Natural killer cell (primary cell): ENCODE data around the gene NCKAP1. TPM values are rescaled to one million over a fixed set of nuclear protein-coding genes. Genes with fewer than 3 reads are reported as not detected.

Experiments used
- ATAC-seq, 3 donors: fragments of 150-1000 bp in 2 of 3; fragments of 200-7000 bp in 1 of 3; cut with Tn5 transposase; 1 replicate in 1 of 3; 2 replicates in 2 of 3; pipeline ENCODE4 v1.10.0; 2021; ENCODE audit warnings: mild to moderate bottlenecking in 2 of 3, moderate library complexity in 2 of 3
- DNase-seq, 2 donors: peaks; one replicate each; pipeline versions ENCODE4 v3.0.0 to v3.0.0-alpha.2; 2013 to 2021; ENCODE audit warnings: mixed read lengths in 1 of 2
- H3K27ac ChIP-seq: one replicate; pipeline ENCODE4 v1.5.1; 2013; ENCODE audit warnings: mild to moderate bottlenecking, low read length
- H3K27me3 ChIP-seq: one replicate; pipeline ENCODE4 v1.6.1; 2013; ENCODE audit warnings: low read length; ENCODE audit not compliant: control insufficient read depth, insufficient read depth
- H3K36me3 ChIP-seq: one replicate; pipeline ENCODE4 v1.6.1; 2013; ENCODE audit warnings: low read length; ENCODE audit not compliant: control insufficient read depth, insufficient read depth
- H3K4me1 ChIP-seq: one replicate; pipeline ENCODE4 v1.6.1; 2013; ENCODE audit warnings: low read length; ENCODE audit not compliant: control insufficient read depth, insufficient read depth
- H3K4me3 ChIP-seq: one replicate; pipeline ENCODE4 v1.5.1; 2013; ENCODE audit warnings: low read length
- H3K9me3 ChIP-seq: one replicate; pipeline ENCODE4 v1.6.1; 2013; ENCODE audit warnings: low read length; ENCODE audit not compliant: control insufficient read depth, insufficient read depth
- H3K27ac Mint-ChIP-seq, 2 donors: one replicate each; pipeline ENCODE4 v1.8.0; 2022; ENCODE audit warnings: mild to moderate bottlenecking in 2 of 2, mixed read lengths in 2 of 2, moderate library complexity in 1 of 2
- H3K27me3 Mint-ChIP-seq, 2 donors: one replicate each; pipeline ENCODE4 v1.8.0; 2022; ENCODE audit warnings: low read depth in 2 of 2, mixed read lengths in 2 of 2
- H3K36me3 Mint-ChIP-seq: one replicate; pipeline ENCODE4 v1.8.0; 2022; ENCODE audit warnings: mixed read lengths
- H3K4me1 Mint-ChIP-seq, 2 donors: one replicate each; pipeline ENCODE4 v1.8.0; 2022; ENCODE audit warnings: mixed read lengths in 2 of 2
- H3K4me3 Mint-ChIP-seq: one replicate; pipeline ENCODE4 v1.8.0; 2022; ENCODE audit warnings: mild to moderate bottlenecking, moderate library complexity, mixed read lengths
- H3K9me3 Mint-ChIP-seq, 2 donors: one replicate each; pipeline ENCODE4 v1.8.0; 2022; ENCODE audit warnings: mixed read lengths in 2 of 2
- WGBS: methylation state at CpG from one replicate; pipeline ENCODE4 v1.1.7; 2013; ENCODE audit warnings: missing lambda C conversion rate; ENCODE audit not compliant: insufficient coverage; 5-methylcytosine and 5-hydroxymethylcytosine counted together
- intact Hi-C: fragments of 100-400 bp; cut with micrococcal nuclease; formaldehyde crosslinking; loops from one replicate; pipeline ENCODE4 v1.14.2; 2022
- total RNA-seq, 4 donors: library from RNA; stranded (reverse); fragments of 120-200 nt in 1 of 4; gene quantifications; one replicate each; pipeline versions ENCODE4 v1.2.3 to v1.2.4, GENCODE V29; 2013 to 2022
- TF ChIP-seq, protein P1 (sequence below): fragments of 200-600 bp; IDR thresholded peaks from one replicate; pipeline ENCODE4 v1.8.0; 2022; ENCODE audit warnings: antibody characterized with exemption

The NCKAP1 gene
- total RNA-seq, 3 donors from 2014 or later (not counting 1 experiment from before 2014, with no cell fraction given), result 8.4 to 12.3 (median 10.4) TPM

DNA sequence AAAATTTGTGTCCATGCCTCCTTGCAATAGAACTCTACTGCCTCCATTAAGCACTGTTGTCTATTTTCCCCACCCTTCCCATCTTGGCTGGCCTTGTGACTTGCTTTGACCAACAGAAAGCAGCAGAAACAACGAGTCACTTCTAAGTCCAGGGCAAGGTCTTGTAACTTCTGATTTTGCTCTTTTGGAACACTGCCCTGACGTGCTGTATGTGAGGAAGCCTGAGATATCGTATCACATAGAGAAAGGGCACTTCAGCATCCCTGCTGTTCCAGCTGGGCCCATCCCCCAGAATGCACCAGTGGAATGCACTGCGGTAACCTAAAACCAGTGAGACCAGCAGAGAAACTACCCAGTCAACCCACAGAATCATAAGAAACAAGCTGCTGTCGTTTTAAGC, 28.1 kb downstream of the NCKAP1 start:
- DNase-seq (no peak), ATAC-seq (no peak)
- no peak overlapping the region for H3K4me3 Mint-ChIP-seq
- H3K27ac ChIP-seq, result no peak overlapping the region
- peaks cover 5% of the 10 kb centered on the region for H3K36me3 Mint-ChIP-seq
- WGBS, result 87% methylated on average over 5 of the region's 5 CpGs
- H3K4me1 Mint-ChIP-seq, result peaks cover 0 to 20% of the 10 kb centered on the region in 2 donors
- no peak overlapping the region for H3K27ac Mint-ChIP-seq
- no peaks in the 10 kb centered on the region for H3K9me3 ChIP-seq
- TF ChIP-seq, protein P1, sequence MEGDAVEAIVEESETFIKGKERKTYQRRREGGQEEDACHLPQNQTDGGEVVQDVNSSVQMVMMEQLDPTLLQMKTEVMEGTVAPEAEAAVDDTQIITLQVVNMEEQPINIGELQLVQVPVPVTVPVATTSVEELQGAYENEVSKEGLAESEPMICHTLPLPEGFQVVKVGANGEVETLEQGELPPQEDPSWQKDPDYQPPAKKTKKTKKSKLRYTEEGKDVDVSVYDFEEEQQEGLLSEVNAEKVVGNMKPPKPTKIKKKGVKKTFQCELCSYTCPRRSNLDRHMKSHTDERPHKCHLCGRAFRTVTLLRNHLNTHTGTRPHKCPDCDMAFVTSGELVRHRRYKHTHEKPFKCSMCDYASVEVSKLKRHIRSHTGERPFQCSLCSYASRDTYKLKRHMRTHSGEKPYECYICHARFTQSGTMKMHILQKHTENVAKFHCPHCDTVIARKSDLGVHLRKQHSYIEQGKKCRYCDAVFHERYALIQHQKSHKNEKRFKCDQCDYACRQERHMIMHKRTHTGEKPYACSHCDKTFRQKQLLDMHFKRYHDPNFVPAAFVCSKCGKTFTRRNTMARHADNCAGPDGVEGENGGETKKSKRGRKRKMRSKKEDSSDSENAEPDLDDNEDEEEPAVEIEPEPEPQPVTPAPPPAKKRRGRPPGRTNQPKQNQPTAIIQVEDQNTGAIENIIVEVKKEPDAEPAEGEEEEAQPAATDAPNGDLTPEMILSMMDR, result no peak
- no peaks in the 10 kb centered on the region for H3K9me3 Mint-ChIP-seq
- H3K4me3 ChIP-seq, result no peak overlapping the region
- H3K27me3 ChIP-seq, result no peaks in the 10 kb centered on the region
- intact Hi-C loops, result no loop called here
- no peaks in the 10 kb centered on the region for H3K4me1 ChIP-seq
- H3K36me3 ChIP-seq, result no peaks in the 10 kb centered on the region
- peaks cover 3 to 10% of the 10 kb centered on the region in 2 donors for H3K27me3 Mint-ChIP-seq

DNA sequence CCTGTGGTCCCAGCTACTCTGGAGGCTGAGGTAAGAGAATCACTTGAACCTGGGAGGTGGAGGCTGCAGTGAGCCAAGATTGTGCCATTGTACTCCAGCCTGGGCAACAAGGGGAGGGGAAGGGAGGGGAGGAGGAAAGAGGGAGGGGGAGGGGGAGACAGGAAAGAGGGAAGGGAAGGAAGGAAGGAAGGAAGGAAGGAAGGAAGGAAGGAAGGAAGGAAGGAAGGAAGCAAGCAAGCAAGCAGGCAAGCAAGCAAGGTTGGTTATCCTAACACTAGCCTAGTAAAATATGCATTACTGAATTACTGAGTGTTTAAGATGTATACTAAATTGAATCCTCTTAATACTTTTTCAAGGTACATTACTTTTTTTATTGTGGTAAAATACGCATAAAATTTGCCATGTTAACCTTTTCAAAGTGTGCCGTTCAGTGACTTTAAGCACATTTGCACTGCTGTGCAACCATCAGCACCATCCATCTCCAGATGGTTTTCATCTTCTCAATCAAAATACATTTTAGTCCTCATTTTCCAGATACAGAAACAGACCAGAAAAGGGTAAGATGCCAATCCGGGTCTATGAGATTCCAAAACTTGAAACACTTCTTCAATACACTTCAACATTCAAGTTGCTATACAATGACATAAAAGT, 28.9 kb downstream of the NCKAP1 start:
- H3K27ac Mint-ChIP-seq, result no peak overlapping the region
- no peaks in the 10 kb centered on the region for H3K36me3 Mint-ChIP-seq
- 95% methylated on average over 3 of the region's 3 CpGs for WGBS
- TF ChIP-seq, protein P1, result no peak
- ATAC-seq (no peak), DNase-seq (no peak)
- no peak overlapping the region for H3K4me3 Mint-ChIP-seq
- peaks cover 3 to 4% of the 10 kb centered on the region in 2 donors for H3K27me3 Mint-ChIP-seq
- no peaks in the 10 kb centered on the region for H3K4me1 ChIP-seq
- peaks cover 0 to 20% of the 10 kb centered on the region in 2 donors for H3K4me1 Mint-ChIP-seq
- H3K27ac ChIP-seq, result no peak overlapping the region
- no peak overlapping the region for H3K4me3 ChIP-seq
- intact Hi-C loops, result no loop called here
- no peaks in the 10 kb centered on the region for H3K27me3 ChIP-seq
- no peaks in the 10 kb centered on the region for H3K36me3 ChIP-seq
- H3K9me3 Mint-ChIP-seq, result no peaks in the 10 kb centered on the region
- H3K9me3 ChIP-seq, result no peaks in the 10 kb centered on the region

DNA sequence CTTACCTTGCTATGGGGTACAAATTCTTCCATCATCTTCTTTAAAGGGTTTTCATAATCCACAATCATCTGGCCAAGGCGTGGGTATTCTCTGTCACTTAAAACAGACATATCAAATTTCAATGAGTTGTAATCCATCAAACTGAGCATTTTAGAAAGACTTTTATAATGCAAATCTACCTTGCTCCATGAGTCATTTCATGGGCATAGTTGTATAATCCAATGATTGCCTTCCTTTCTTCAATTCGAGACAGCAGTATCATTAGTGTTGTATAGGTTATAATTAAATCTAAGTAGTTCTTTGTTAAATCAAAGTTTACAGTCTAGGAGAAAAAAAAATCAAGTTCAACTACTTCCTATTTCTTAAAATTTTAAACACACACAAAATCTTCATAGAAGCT, 36.3 kb downstream of the NCKAP1 start:
- Histone ChIP-seq H3K27me3 (no peaks in the 10 kb centered on the region), H3K4me3 (no peak overlapping the region), H3K9me3 (no peaks in the 10 kb centered on the region), H3K27ac (no peak overlapping the region), H3K4me1 (no peaks in the 10 kb centered on the region), H3K36me3 (no peaks in the 10 kb centered on the region)
- Mint-ChIP-seq H3K27ac (no peak overlapping the region), H3K9me3 (no peaks in the 10 kb centered on the region), H3K4me3 (no peak overlapping the region), H3K4me1 (peaks cover 0 to 17% of the 10 kb centered on the region in 2 donors), H3K27me3 (no peaks in the 10 kb centered on the region), H3K36me3 (no peaks in the 10 kb centered on the region)
- TF ChIP-seq, protein P1, result no peak
- WGBS, result 100% methylated on average over 1 of the region's 2 CpGs
- intact Hi-C loops, result no loop called here
- DNase-seq, result no peak
- no peak for ATAC-seq

DNA sequence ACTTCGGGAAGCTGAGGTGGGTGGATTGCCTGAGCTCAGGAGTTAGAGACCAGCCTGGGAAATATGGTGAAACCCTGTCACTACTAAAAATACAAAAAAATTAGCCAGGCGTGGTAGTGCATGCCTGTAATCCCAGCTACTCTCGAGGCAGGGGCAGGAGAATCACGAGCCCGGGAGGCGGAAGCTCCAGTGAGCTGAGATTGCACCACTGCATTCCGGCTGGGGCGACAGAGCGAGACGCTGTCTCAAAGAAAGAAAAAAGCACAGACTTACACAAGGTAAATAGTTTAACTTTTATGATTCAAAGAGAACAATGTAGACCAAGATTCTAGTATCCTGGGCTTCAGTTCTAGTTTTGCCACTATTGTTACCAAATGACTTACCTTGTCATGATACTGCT, 37.4 kb downstream of the NCKAP1 start:
- no peaks in the 10 kb centered on the region for H3K36me3 ChIP-seq
- Mint-ChIP-seq H3K4me1 (peaks cover 0 to 16% of the 10 kb centered on the region in 2 donors), H3K27ac (no peak overlapping the region), H3K27me3 (no peaks in the 10 kb centered on the region), H3K9me3 (no peaks in the 10 kb centered on the region), H3K4me3 (no peak overlapping the region), H3K36me3 (no peaks in the 10 kb centered on the region)
- H3K27me3 ChIP-seq, result no peaks in the 10 kb centered on the region
- 95% methylated on average over 10 of the region's 10 CpGs for WGBS
- H3K27ac ChIP-seq, result no peak overlapping the region
- TF ChIP-seq, protein P1, result no peak
- intact Hi-C loops, result no loop called here
- H3K4me1 ChIP-seq, result no peaks in the 10 kb centered on the region
- no peaks in the 10 kb centered on the region for H3K9me3 ChIP-seq
- H3K4me3 ChIP-seq, result no peak overlapping the region
- DNase-seq (no peak), ATAC-seq (no peak)
